SIG-M5 (cell line): ENCODE results near the gene TRPC6.
"Not testable (repeated sequence)": the region's sequence is repeated elsewhere in the genome, so short reads cannot be mapped to it uniquely, and the experiment has no call there.

Experiments
- DNase-seq: peaks from one replicate; lab custom pipeline; 2025; lab: John Stamatoyannopoulos, UW

Gene TRPC6

DNA sequence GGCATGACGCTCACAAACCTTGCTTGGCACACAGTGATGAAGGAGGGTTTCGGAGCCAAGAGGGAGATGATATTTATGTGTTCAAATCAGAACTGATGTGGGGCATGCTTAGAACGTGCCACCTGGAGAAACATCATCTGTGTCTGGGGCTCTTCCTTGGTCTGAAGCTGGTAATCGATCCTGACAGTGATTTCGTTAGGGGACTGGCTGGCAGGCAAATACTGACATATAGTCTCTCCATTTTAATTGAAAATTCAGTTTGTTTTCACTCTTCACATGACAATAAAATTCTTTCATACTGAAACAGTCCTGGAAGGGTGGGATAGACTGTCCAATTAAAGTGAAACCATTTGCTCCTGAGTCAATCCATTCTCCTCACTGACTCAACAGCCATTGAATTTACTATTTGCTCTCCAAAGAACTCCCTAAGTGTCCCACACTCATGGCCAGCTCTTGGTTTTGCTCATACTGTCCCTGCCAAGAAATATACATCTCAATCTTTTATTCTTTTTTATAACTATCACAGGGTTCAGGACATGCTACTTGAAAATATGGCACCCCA lies 134.8 kb downstream of the TRPC6 start:
- DNase-seq, result no peak

GRCh38 chr11:101446726-101447125 lies 137.1 kb downstream of the TRPC6 start:
- no peak for DNase-seq

GRCh38 chr11:101446238-101446637 lies 137.6 kb downstream of the TRPC6 start:
- DNase-seq, result no peak

DNA sequence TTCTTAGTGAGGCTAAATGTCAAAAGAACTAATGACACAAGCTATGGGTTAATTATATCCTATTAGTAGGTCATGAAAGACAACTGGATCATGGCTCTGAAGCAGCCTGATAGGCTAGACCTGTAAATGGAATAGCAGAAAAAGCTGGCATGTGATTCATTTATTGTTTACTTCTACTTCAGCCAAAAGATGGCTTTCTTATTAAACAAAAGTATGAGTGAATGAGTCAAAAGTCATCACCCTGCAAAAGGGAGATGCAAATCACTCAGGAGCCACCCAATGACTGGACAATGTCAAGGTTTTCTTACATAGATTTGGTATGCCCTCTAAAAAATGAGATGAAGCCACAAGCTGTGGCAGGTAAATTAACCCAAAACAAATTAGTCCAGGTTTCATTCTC lies 138.0 kb downstream of the TRPC6 start:
- DNase-seq, result no peak

DNA sequence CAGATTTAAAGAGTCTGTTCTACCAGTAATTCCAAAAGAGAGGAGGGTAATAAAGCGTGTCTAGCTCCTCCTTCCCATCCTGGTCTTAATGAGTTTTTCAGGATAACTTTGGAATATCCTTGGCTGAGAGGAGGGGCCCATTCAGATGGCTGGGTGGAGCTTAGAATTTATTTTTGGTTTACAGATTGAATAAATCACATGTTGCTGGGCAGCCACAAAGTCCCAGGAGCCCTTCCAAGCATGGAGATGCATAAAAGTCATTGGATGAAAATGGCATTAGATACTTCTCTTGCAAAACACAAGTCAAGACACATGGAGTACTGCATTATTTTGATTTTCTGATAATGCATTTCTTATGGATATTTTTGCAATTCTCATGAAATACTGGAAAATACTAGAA lies 139.0 kb downstream of the TRPC6 start:
- DNase-seq, result no peak

DNA sequence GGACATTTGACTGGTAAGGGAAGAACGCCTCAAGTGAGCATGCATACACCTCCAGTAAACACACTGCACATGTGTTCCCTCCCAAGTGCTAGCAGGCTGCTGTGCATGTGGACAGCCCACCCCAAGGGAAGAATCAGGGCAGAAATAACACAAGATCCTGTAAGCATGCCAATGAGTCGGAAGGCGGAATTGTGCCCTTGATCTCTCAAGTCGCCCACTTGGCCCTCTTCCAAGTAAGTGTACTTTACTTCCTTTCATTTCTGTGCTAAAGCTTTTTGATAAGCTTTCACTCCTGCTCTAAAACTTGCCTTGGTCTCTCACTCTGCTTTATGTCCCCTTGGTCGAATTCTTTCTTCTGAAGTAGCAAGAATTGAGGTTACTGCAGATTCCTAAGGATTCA lies 139.6 kb downstream of the TRPC6 start:
- no peak for DNase-seq

GRCh38 chr11:101442936-101443521 lies 140.8 kb downstream of the TRPC6 start:
- no peak for DNase-seq

DNA sequence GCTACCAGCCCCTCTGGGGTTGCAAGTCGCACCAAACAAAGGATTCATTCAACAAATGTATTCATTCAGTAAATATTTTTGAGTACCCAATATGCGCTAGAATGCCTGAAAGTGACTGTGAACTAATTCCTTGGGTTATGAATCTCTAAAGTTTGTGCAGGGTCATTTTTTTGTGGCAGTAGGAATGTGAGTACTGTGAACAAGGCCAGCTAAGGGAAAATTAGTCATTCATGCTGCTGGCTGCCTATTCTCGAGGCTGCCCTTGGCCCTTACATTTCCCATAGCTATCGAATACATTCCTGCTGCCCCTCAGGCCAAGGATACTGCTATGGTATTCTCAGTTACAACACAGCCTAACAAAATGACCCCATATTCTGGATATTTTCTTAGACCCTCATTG lies 141.6 kb downstream of the TRPC6 start:
- DNase-seq, result no peak

DNA sequence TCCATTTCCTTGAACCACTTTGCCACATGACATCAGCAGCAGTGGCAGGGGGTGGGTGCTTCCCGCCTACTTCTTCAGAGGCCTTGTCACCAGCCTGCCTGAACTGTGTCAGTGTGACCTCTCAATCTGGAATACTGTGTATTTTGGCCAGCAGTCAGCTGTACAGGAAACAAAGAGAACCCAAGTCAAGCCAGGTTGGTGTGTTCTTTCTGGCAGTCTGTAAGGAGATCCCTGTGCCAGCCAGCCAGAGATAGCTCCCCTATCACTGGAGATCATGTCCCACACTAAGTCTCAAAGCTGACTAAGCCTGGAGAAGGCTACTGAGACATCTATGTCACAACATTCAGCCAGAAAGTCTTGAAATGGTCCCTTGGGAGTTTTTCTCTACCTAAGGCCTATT lies 142.1 kb downstream of the TRPC6 start:
- DNase-seq, result no peak

- no peak for DNase-seq
Observed at GRCh38 chr11:101439488-101439887, 144.3 kb downstream of the TRPC6 start.

DNA sequence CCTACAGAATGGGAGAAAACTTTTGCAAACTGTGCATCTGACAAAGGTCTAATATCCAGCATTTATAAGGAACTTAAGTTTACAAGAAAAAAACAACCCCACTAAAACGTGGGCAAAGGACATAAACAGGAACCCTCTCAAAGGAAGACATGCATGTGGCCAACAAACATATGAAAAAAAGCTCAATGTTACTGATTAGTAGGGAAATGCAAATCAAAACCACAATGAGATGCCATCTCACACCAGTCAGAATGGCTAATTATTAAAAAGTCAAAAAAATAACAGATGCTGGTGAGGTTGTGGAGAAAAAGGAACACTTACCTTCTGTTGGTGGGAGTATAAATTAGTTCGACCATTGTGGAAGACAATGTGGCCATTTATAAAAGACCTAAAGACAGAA lies 145.1 kb downstream of the TRPC6 start:
- DNase-seq, result not testable (repeated sequence)

DNA sequence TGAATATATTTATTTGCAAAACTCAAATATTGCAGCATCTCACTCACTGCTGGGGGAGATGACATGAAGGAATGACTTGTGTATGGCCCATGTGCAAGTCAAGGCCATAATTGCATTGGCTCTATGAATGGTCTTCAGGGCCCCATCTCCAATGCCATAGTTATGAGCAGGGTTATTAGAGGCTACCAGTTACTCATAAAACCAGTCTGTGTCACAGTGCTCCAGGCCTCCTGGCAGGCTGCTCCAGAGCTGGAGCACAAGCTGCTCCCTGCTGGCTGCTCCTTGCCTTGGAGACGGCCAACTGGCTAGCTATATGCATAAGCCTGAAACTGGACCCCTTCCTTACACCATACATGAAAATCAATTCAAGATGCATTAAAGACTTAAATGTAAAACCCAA lies 145.7 kb downstream of the TRPC6 start:
- DNase-seq, result no peak

DNA sequence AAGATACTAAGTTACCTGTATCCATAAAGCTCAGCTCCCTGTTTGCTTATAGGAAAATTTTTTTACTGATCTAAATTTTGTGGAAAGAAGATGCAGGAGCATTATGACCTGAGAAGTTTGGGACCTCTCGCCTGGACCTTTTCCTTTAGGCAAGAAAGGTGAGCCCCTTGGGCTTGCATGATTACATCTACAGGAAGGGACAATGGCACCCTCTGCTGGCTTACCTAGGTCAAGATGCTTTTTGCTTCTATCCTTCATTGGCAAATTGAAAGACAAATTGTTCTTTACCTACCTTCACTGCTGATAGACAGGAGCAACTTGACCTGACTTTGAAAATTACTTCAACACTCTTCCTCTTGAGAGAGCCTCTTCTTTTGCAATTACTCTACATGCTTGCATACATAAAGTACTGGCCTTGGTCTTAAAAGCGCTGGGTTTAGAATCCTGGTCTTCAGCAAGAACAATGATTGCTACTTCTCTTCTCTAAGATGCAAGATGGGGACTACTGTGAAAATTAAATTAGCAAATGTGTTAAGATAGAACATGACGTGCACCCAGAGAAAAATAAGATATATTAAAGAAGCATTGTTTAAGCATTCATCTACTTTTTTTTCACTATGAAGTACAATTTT lies 147.2 kb downstream of the TRPC6 start:
- no peak for DNase-seq

- DNase-seq, result no peak
Observed at GRCh38 chr11:101435408-101435973, 148.3 kb downstream of the TRPC6 start.

- DNase-seq, result no peak
Observed at GRCh38 chr11:101434026-101434643, 149.7 kb downstream of the TRPC6 start.

DNA sequence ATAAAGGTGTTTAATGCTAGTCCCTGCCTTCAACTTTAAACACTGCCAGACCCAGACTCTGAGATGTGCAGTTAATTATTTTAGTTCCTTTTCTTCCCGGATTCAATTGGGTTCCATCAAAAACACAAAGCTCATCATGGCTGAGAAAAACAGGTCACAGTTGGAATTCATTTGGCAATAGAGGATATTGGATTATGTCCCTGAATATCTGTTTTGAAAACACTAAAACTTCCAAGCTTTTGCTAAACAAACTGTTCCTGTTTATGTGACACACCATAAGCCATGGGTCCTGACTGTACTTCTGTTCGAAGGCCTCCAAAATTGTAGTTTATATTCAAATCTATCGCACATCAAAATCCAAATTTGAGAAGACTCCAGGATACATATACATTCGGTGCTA lies 150.7 kb downstream of the TRPC6 start:
- no peak for DNase-seq

GRCh38 chr11:101429703-101430540 lies 153.9 kb downstream of the TRPC6 start:
- no peak for DNase-seq

- no peak for DNase-seq
Observed at GRCh38 chr11:101428918-101429317, 154.9 kb downstream of the TRPC6 start.

DNA sequence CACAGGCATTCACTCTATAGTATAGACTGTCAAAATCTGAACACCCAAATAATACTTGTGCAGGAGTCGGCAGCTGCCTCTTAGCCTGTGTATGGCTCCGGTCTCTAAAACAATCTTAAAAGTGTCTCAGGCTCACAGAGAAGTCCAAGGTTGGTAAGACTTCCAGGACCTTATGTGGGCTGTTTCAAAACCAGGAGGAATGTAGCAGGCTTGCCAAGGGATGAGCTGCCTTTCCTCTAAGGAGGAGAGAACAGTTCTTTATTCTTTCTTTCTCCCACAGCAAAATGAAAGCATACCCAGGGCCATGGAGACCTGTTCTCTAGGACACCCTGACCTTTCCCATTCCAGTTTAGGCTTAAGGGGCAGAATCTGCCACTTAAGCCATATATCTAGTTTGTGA lies 176.5 kb downstream of the TRPC6 start:
- DNase-seq, result no peak
